Measurements from ENCODE around the gene GPS1.

The GPS1 gene

GRCh38 chr17:82051776-82052637 lies at the start of gene GPS1, which contains the start of gene RFNG:
Gene GPS1, plus strand, starts transcription at chr17:82051898. Its CDS starts 34 bp downstream, at chr17:82051932.
Gene RFNG, minus strand, starts transcription at chr17:82051811. Its CDS starts 45 bp downstream, at chr17:82051766.
- peak; percentile 53 to 81 (median 67) for DNase-seq (ENCODE audit: low read depth in 2 of 3, low spot score in 1 of 3)

- DNase-seq (ENCODE audit: low read depth in 2 of 3, low spot score in 1 of 3), result peak in 1 of 3 donors; percentile 56
These were observed 48.0 kb upstream of the GPS1 start for GRCh38 chr17:82003411-82004381.

GRCh38 chr17:82004517-82005455 lies 46.9 kb upstream of the GPS1 start:
- no peak for DNase-seq (ENCODE audit: low read depth in 2 of 3, low spot score in 1 of 3)

GRCh38 chr17:82005701-82006348 lies 45.9 kb upstream of the GPS1 start:
- no peak for DNase-seq (ENCODE audit: low read depth in 2 of 3, low spot score in 1 of 3)

- no peak for DNase-seq (ENCODE audit: low read depth in 2 of 3, low spot score in 1 of 3)
These were observed 45.0 kb upstream of the GPS1 start for GRCh38 chr17:82006468-82007227.

DNA sequence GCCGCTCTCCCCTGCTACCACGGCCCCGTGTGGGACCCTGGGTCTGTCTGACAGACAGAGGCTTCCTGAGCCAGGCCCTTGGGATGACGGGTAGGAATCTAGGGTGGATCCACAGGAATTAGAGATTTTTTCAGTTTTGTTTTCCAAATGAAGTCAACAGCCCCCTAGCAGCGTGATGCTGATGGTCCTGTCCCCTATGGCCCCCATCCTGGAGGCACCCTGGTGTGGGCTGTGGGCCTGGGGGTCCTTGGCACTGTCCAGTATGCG lies 44.5 kb upstream of the GPS1 start:
- no peak for DNase-seq (ENCODE audit: low read depth in 2 of 3, low spot score in 1 of 3)

GRCh38 chr17:82007495-82008257 lies 44.0 kb upstream of the GPS1 start:
- DNase-seq (ENCODE audit: low read depth in 2 of 3, low spot score in 1 of 3), result no peak

DNA sequence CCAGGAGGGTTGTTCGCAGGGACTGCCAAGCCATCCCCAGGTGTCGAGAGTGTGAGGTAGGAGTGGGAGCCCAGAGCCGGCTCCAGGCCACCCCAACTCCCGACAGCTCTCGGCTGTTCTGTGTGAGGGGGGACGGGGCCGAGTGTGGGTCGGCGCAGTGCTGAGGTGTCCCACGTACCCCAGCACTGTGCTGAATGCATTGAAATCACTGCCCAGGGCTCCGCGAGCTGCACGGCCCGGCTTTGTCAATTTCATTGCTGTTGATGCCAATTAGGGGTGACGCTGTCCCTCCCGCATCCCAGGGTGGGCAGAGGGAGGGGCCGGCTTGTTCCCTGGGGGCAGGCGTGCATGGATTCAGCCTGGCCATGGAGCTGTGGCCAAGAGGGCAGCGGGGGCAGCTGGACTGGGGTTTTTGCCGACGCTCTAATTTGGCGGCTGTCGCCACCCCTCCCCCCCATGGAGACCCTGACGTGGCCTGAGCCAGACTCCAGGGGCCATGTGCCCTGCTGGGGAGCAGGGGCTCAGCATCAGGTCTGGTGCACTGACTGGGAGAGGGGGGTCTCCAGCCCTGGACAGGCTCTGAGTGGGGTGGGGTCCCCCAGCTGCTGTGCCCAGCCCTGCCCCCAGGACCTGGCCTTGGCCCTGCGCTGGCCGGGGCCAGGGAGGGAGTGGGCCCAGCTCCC lies 43.3 kb upstream of the GPS1 start:
- DNase-seq (ENCODE audit: low read depth in 2 of 3, low spot score in 1 of 3), result no peak

GRCh38 chr17:82008941-82009405 lies 42.7 kb upstream of the GPS1 start:
- no peak for DNase-seq (ENCODE audit: low read depth in 2 of 3, low spot score in 1 of 3)

GRCh38 chr17:82009413-82009812 lies 42.3 kb upstream of the GPS1 start:
- no peak for DNase-seq (ENCODE audit: low read depth in 2 of 3, low spot score in 1 of 3)

- DNase-seq (ENCODE audit: low read depth in 2 of 3, low spot score in 1 of 3), result no peak
These were observed 40.8 kb upstream of the GPS1 start for GRCh38 chr17:82010575-82011525.

DNA sequence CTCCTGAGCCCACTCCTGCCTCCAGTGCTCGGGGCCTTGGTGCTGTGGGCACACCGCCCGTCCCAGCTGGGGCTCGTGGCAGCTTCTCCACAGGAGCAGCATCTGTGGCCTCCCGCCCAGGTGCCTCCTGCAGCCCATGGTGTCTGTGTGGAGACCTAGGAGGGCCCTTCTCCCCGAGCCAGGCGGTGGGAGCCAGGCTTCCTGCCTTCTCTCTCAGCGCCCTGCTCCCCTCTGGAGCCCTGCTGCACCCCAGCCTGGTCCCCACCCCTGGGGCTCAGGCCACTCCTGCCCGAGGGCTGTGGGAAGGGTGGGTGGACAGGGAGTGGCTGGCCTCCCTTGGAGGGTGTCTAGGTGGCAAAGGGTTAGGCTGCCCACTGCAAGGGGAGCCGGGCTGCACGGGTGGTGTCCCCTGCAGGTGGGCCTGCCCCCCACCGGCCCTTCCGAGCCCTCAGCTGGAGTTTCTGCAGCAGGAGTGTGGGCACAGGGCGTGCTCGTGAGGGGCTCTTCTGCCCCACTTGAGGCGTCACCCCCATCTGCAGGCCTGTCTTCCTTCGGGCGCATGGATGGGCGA lies 40.0 kb upstream of the GPS1 start:
- DNase-seq (ENCODE audit: low read depth in 2 of 3, low spot score in 1 of 3), result no peak

DNA sequence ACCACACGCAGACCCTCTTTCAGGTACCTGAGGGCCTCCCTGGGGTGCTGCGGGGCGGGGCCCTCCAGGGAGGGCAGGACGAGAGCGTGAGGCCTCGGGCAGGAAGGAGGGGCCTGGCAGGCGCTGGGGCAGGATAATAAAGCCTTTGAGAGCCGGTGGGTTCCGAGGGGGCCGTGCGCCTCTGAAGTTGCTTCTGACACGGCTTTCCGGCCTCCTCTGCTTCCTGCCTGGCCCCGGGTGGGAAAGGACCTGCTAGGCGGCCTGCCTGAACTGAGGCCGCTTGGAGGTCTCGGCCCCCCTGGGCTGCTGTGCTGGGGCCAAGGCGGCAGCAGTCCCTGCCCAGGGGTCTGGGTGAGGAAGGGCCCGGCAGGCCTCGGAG lies 39.4 kb upstream of the GPS1 start:
- DNase-seq (ENCODE audit: low read depth in 2 of 3, low spot score in 1 of 3), result no peak

DNA sequence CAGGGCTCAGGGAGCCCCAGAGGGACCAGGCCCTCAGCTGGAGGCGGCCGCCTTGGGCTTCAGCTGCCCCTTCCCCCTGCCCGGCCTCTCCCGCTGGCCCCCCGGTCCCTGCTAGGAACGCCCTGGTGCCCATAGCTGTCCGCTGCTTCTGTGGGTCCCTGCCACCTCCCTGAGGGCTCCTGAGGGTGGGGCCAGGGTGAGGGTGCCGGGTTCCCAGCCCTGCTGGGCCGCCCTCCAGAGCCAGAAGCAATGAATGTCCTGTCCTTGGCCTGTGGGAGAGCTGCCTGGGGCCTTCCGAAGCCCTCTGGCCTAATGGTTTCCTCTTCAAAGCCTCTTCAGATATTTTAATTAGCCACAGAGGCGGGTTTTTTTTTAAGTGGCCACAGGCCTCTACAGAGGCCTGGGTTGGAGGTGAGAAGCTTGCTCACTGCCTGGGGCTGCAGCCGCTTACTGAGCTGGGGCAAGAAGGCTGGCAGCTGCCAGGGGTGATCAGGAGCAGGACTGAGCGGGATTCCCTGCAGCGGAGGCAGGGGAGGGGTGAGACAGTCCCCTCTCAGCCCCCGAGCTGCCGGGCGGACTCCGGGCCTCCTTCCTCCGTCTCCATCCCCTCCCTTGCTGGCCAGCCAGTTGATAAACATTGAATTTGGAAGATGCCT lies 38.9 kb upstream of the GPS1 start:
- no peak for DNase-seq (ENCODE audit: low read depth in 2 of 3, low spot score in 1 of 3)

GRCh38 chr17:82013341-82013740 lies 38.4 kb upstream of the GPS1 start:
- DNase-seq (ENCODE audit: low read depth in 2 of 3, low spot score in 1 of 3), result no peak

DNA sequence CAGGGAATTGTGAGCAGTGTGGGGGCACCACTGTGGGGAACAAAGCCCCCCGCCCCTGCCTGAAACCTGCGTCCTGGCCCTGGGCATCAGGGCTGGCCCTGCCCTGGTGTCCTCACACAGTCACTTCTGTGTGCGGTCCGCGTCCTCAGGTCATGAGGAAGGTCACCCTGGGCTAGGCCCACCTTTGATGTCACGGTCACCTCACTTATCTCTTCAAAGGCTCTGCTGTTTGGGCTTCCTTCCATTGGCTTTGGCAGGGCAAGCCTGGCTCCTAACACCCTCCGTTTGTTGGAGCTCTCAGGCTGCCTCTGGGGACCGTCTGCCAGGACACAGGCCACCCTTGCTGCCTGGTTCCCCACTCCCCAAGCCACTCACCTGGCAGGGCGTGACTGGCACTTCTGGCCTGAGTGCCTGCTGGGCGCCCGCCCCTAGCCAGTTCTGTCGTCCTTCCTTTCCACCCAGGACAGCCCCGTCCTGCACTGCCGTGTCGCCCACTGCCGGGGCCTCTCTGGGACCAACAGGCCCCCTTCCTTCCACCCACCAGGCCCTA lies 37.9 kb upstream of the GPS1 start:
- no peak for DNase-seq (ENCODE audit: low read depth in 2 of 3, low spot score in 1 of 3)

All from stimulated activated CD4-positive, alpha-beta T cell treated with anti-CD3 and anti-CD28 coated beads, Interleukin-12 subunit alpha, Interleukin-12 subunit beta, amount 100 ng/mL, for 48 hours (primary cell).